Caco-2 (cell line): ENCODE results near the gene BTK. TPM values are rescaled to one million over a fixed set of nuclear protein-coding genes. Genes with fewer than 3 reads are reported as not detected.

Experiments
- BruUV-seq: library from RNA; stranded (reverse); fragments of 400-500 nt; replicated peaks from 2 replicates; lab custom pipeline; 2021; lab: Mats Ljungman, UMichigan
- CTCF ChIA-PET: fragments of 300-600 bp; sonication (Branson Sonifier 250); formaldehyde crosslinking; loops from one replicate; lab custom pipeline; 2022; ENCODE audit warnings: antibody characterized with exemption; lab: Charles Lee
- POLR2A ChIA-PET: fragments of 300-600 bp; sonication (Branson Sonifier 250); formaldehyde crosslinking; loops from one replicate; lab custom pipeline; 2022; ENCODE audit warnings: antibody characterized with exemption; lab: Charles Lee
- DNase-seq, 2 experiments: peaks; one replicate each; pipeline versions ENCODE4 v3.0.0 to v3.0.0-alpha.2; 2020 to 2022
- H3K27me3 ChIP-seq: replicated peaks from 2 replicates; pipeline ENCODE4 v1.6.0; 2011; ENCODE audit warnings: low read length; ENCODE audit not compliant: control insufficient read depth, insufficient read depth
- H3K36me3 ChIP-seq: 2 replicates; pipeline ENCODE4 v1.5.1; 2011; ENCODE audit warnings: low read length; ENCODE audit not compliant: control insufficient read depth, insufficient read depth
- H3K4me1 ChIP-seq: fragments of 250-450 bp; sonication (Bioruptor Pico); 2 replicates; pipeline ENCODE4 v1.5.1; 2020; ENCODE audit warnings: mild to moderate bottlenecking
- H3K4me3 ChIP-seq: 2 replicates; pipeline ENCODE4 v1.5.1; 2011; ENCODE audit warnings: low read depth, mild to moderate bottlenecking, control low read depth, low read length
- H3K9me3 ChIP-seq: fragments of 250-450 bp; sonication (Bioruptor Pico); 2 replicates; pipeline ENCODE4 v1.5.1; 2020; ENCODE audit warnings: mild to moderate bottlenecking, moderate library complexity
- H3K27ac Mint-ChIP-seq: one replicate; pipeline ENCODE4 v1.8.0; 2022; ENCODE audit warnings: mixed read lengths; ENCODE audit not compliant: unreplicated experiment
- H3K27me3 Mint-ChIP-seq: one replicate; pipeline ENCODE4 v1.8.0; 2022; ENCODE audit warnings: mixed read lengths; ENCODE audit not compliant: insufficient read depth, unreplicated experiment
- H3K36me3 Mint-ChIP-seq: one replicate; pipeline ENCODE4 v1.8.0; 2022; ENCODE audit warnings: mild to moderate bottlenecking, mixed read lengths; ENCODE audit not compliant: insufficient read depth, unreplicated experiment
- H3K4me1 Mint-ChIP-seq: one replicate; pipeline ENCODE4 v1.8.0; 2022; ENCODE audit warnings: low read depth, mixed read lengths; ENCODE audit not compliant: unreplicated experiment
- H3K4me3 Mint-ChIP-seq: one replicate; pipeline ENCODE4 v1.8.0; 2022; ENCODE audit warnings: mild to moderate bottlenecking, moderate library complexity, mixed read lengths; ENCODE audit not compliant: unreplicated experiment
- H3K9me3 Mint-ChIP-seq: one replicate; pipeline ENCODE4 v1.8.0; 2022; ENCODE audit warnings: mixed read lengths; ENCODE audit not compliant: unreplicated experiment
- intact Hi-C: fragments of 100-400 bp; cut with micrococcal nuclease; formaldehyde crosslinking; loops from one replicate; pipeline ENCODE4 v1.10.0; 2022; ENCODE audit not compliant: unreplicated experiment
- total RNA-seq: library from RNA; stranded (reverse); gene quantifications from 2 replicates; pipeline ENCODE4 v1.2.3, GENCODE V29; 2022
- TF ChIP-seq, protein P1 (sequence below), 2 experiments: fragments of 200-600 bp in 1 of 2; IDR thresholded peaks; 1 replicate in 1 of 2; 2 replicates in 1 of 2; pipeline versions ENCODE4 v1.5.1 to v1.8.0; 2011 to 2022; ENCODE audit warnings: antibody characterized with exemption in 1 of 2, control low read depth in 1 of 2, inconsistent platforms in 1 of 2, low read depth in 1 of 2, low read length in 1 of 2, mild to moderate bottlenecking in 1 of 2, moderate library complexity in 1 of 2; ENCODE audit not compliant: insufficient read depth in 1 of 2, severe bottlenecking in 1 of 2, unreplicated experiment in 1 of 2

Gene BTK
- total RNA-seq, 1 experiment from 2014 or later, result not detected

DNA sequence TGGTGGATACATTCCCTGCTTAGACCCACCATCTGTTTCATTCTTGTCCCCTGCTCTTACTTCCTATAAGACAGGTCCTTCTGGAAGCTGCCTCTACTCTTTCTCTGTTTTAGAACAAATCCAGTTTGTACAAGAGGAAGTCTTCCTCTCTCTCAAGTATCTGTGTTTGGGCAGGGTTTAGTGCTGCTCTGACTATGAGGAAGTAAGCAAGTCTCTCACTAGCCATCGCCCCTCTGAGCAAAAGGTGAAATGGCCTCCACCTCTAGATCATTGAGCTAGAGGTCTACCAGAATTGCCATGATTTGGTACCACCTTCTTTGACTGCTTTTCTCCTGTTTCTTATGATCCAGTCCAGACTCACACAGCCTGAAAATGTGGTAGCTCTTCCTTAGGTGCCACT lies 8.4 kb downstream of the BTK start:
- no peaks in the 10 kb centered on the region for H3K27me3 ChIP-seq
- no TSS peak for BruUV-seq
- no peak overlapping the region for H3K27ac Mint-ChIP-seq
- H3K9me3 ChIP-seq, result no peaks in the 10 kb centered on the region
- no peak for DNase-seq
- H3K36me3 ChIP-seq, result no peaks in the 10 kb centered on the region
- H3K4me3 Mint-ChIP-seq, result no peak overlapping the region
- ChIA-PET POLR2A (no interaction called here), CTCF (no interaction called here)
- no peaks in the 10 kb centered on the region for H3K4me1 ChIP-seq
- TF ChIP-seq, protein P1, sequence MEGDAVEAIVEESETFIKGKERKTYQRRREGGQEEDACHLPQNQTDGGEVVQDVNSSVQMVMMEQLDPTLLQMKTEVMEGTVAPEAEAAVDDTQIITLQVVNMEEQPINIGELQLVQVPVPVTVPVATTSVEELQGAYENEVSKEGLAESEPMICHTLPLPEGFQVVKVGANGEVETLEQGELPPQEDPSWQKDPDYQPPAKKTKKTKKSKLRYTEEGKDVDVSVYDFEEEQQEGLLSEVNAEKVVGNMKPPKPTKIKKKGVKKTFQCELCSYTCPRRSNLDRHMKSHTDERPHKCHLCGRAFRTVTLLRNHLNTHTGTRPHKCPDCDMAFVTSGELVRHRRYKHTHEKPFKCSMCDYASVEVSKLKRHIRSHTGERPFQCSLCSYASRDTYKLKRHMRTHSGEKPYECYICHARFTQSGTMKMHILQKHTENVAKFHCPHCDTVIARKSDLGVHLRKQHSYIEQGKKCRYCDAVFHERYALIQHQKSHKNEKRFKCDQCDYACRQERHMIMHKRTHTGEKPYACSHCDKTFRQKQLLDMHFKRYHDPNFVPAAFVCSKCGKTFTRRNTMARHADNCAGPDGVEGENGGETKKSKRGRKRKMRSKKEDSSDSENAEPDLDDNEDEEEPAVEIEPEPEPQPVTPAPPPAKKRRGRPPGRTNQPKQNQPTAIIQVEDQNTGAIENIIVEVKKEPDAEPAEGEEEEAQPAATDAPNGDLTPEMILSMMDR (IDR thresholded peaks at IDR 0.05; ENCODE audit: insufficient read depth in 1 of 2, low read depth in 1 of 2, low read length in 1 of 2, severe bottlenecking in 1 of 2, unreplicated experiment in 1 of 2), result no peak
- no peak overlapping the region for H3K4me3 ChIP-seq
- no peaks in the 10 kb centered on the region for H3K36me3 Mint-ChIP-seq
- H3K4me1 Mint-ChIP-seq, result no peaks in the 10 kb centered on the region
- no peaks in the 10 kb centered on the region for H3K9me3 Mint-ChIP-seq
- peaks cover 9% of the 10 kb centered on the region for H3K27me3 Mint-ChIP-seq
- intact Hi-C loops, result no loop called here

DNA sequence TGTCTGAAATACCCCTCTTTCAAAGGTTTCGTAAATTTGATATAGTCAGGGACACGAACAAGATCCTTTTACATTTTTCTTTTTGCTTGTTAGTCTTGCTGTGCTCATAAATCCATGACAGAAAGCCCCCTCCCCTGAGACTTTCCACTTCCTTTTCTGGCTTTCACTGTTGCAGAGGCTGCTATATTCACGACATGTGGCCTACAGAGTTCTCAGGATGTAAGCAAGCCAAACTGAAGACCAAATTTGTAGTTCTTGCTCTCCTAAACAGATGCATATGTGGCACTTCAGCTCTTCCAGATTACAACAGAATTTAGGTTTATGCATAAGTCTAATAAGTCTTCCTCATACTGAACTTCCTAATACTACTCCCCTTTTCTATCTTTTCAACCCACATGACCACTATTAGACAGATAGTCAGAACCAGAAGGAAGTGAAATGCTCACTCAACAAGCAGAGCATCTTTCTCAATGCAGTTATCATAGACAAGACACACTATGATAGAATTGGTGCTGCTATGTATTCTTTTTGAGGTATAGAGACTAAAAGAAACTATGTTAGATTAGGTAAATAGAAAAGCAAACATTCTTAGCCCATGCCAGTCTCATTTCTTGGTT lies 15.0 kb downstream of the BTK start:
- Histone ChIP-seq H3K4me1 (no peaks in the 10 kb centered on the region), H3K4me3 (no peak overlapping the region), H3K27me3 (no peaks in the 10 kb centered on the region; the same call in 1 of the 2 replicates), H3K9me3 (no peaks in the 10 kb centered on the region), H3K36me3 (no peaks in the 10 kb centered on the region)
- BruUV-seq, result no TSS peak
- intact Hi-C loops, result no loop called here
- TF ChIP-seq, protein P1 (IDR thresholded peaks at IDR 0.05; ENCODE audit: insufficient read depth in 1 of 2, low read depth in 1 of 2, low read length in 1 of 2, severe bottlenecking in 1 of 2, unreplicated experiment in 1 of 2), result no peak
- CTCF ChIA-PET, result no interaction called here
- Mint-ChIP-seq H3K4me1 (no peaks in the 10 kb centered on the region), H3K27me3 (peaks cover 5% of the 10 kb centered on the region), H3K4me3 (no peak overlapping the region), H3K27ac (no peak overlapping the region), H3K36me3 (no peaks in the 10 kb centered on the region), H3K9me3 (no peaks in the 10 kb centered on the region)
- no peak for DNase-seq
- POLR2A ChIA-PET, result no interaction called here

DNA sequence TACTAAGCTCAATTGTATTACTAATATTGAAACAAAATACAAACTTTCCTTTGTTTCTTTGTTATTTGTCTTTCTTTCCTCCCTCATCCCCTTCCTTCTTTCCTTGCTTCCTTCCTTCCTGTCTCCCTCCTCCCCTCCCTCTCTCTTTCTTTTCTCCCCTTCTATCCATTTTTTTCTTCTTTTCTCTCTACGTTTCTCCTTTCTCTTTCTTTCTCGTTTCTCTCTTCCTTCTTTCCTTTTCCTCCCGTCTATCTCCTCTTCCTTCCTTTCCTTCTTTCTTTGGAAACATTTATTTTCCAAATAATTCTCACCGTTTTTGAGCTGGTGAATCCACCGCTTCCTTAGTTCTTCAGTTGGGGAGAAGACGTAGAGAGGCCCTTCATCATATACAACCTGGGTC lies 16.3 kb downstream of the BTK start:
- Histone ChIP-seq H3K27me3 (no peaks in the 10 kb centered on the region; the same call in 1 of the 2 replicates), H3K9me3 (no peaks in the 10 kb centered on the region), H3K4me3 (no peak overlapping the region), H3K36me3 (no peaks in the 10 kb centered on the region), H3K4me1 (no peaks in the 10 kb centered on the region)
- intact Hi-C loops, result no loop called here
- TF ChIP-seq, protein P1 (IDR thresholded peaks at IDR 0.05; ENCODE audit: insufficient read depth in 1 of 2, low read depth in 1 of 2, low read length in 1 of 2, severe bottlenecking in 1 of 2, unreplicated experiment in 1 of 2), result no peak
- CTCF ChIA-PET, result no interaction called here
- no peak for DNase-seq
- no peak overlapping the region for H3K4me3 Mint-ChIP-seq
- POLR2A ChIA-PET, result no interaction called here
- H3K4me1 Mint-ChIP-seq, result no peaks in the 10 kb centered on the region
- no peaks in the 10 kb centered on the region for H3K36me3 Mint-ChIP-seq
- H3K27me3 Mint-ChIP-seq, result peaks cover 5% of the 10 kb centered on the region
- BruUV-seq, result no TSS peak
- H3K27ac Mint-ChIP-seq, result no peak overlapping the region
- no peaks in the 10 kb centered on the region for H3K9me3 Mint-ChIP-seq
